GM06990 (cell line): ENCODE data around the gene CCT7.

Experiments used
- DNase-seq: peaks from one replicate; pipeline ENCODE4 v3.0.0-alpha.2; 2011; ENCODE audit not compliant: insufficient read length; ENCODE audit errors: extremely low read depth
- H3K27me3 ChIP-seq: replicated peaks from 2 replicates; pipeline ENCODE4 v1.6.0; 2011; ENCODE audit warnings: low read length; ENCODE audit not compliant: control insufficient read depth, insufficient read depth
- H3K36me3 ChIP-seq: 2 replicates; pipeline ENCODE4 v1.5.1; 2011; ENCODE audit warnings: low read length; ENCODE audit not compliant: control insufficient read depth, insufficient read depth
- H3K4me3 ChIP-seq: replicated peaks from 2 replicates; pipeline ENCODE4 v1.5.1; 2011; ENCODE audit warnings: low read depth, mild to moderate bottlenecking, control low read depth, low read length
- TF ChIP-seq, protein P1 (sequence below): IDR thresholded peaks from 2 replicates; pipeline ENCODE4 v1.5.1; 2011; ENCODE audit warnings: low read length, control low read depth, mild to moderate bottlenecking, inconsistent platforms; ENCODE audit not compliant: insufficient read depth, poor library complexity, severe bottlenecking

The CCT7 gene

DNA sequence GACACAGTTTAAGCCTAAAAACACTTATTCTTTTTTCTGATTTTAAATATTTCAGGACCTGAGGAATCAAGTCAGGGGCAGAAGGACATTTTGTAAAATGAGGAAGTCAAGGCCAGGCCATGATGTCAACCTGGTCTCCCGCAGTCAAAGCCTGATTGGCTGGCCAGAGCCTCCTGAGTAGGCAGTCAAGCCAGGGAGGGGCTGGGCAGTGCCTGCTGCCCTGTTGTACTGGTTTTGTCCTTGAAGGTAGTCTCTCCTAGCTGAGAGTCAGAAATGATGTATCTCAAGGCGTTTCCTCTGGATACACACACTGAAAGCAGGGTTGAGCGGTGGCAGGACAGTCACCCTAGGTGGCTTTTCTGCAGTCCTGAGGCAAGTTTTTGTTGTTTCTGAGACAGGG is 19.8 kb downstream of the CCT7 start:
- DNase-seq: no peak
- TF ChIP-seq, protein P1, sequence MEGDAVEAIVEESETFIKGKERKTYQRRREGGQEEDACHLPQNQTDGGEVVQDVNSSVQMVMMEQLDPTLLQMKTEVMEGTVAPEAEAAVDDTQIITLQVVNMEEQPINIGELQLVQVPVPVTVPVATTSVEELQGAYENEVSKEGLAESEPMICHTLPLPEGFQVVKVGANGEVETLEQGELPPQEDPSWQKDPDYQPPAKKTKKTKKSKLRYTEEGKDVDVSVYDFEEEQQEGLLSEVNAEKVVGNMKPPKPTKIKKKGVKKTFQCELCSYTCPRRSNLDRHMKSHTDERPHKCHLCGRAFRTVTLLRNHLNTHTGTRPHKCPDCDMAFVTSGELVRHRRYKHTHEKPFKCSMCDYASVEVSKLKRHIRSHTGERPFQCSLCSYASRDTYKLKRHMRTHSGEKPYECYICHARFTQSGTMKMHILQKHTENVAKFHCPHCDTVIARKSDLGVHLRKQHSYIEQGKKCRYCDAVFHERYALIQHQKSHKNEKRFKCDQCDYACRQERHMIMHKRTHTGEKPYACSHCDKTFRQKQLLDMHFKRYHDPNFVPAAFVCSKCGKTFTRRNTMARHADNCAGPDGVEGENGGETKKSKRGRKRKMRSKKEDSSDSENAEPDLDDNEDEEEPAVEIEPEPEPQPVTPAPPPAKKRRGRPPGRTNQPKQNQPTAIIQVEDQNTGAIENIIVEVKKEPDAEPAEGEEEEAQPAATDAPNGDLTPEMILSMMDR: no peak
- H3K36me3 ChIP-seq: peaks cover 43% of the 10 kb centered on the region

DNA sequence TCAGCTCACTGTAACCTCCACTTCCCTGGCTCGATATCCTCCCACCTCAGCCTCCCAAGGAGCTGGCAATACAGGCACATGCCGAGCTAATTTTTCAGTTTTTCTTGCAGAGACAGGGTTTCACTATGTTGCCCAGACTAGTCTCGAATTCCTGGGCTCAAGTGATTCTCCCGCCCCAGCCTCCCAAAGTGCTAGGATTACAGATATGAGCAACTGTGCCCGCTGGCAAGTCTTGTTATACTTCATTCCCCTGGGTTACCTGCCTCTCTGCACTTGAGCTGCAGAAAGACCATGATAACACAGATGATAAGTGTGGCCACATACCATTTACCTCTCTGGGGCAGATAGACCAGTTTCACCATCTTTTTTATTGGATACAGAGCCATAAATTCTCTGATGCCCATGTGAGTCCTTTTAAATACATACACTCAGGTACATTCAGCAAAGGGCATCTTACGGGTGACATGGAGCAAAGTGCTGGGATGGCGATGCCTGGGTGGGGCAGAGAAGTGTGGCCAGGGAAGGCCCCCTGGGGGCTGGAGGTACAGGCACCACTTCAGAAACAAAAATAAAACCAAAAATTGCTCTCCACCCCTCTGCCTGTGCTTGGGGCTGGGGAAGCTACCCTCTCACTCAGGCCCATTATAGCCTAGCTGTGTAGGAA is 20.4 kb downstream of the CCT7 start:
- H3K27me3 ChIP-seq: no peaks in the 10 kb centered on the region
- peaks cover 44% of the 10 kb centered on the region for H3K36me3 ChIP-seq
- TF ChIP-seq, protein P1: no peak
- DNase-seq: no peak
- no peak overlapping the region for H3K4me3 ChIP-seq

More for the DNA sequence above, 19.8 kb downstream of the CCT7 start:
- no peaks in the 10 kb centered on the region for H3K27me3 ChIP-seq
- no peak overlapping the region for H3K4me3 ChIP-seq

DNA sequence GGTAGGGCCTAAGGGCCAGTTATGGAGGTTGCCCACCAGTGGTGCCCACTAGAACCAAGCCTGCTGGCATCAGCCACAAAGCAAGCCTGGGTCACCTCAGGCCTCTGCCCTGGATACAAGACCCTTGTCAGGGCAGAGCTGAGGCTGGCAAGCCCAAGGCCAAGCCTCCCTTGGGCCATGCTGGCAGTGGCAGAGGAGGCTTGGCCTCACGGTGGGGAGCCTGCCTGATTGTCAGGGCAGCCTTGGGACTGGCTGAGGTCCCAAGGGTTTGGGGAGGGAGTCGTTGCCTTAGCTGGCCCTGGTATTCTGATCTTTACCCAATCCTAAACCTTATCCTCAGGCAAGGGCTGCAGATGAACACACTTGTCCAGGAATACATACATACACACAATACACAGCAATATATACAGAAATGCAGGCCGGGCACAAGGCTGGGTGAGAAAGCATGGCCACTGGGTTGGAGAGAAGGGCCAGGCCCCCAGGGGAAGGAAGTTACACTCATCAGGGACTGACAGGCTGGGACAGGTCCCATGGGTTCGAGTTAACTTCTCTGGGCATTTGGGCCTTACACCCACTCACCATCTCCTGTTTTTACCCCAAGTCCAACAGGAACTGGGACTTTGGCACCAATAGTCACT is 21.0 kb downstream of the CCT7 start:
- H3K27me3 ChIP-seq: no peaks in the 10 kb centered on the region
- TF ChIP-seq, protein P1: no peak
- H3K36me3 ChIP-seq: peaks cover 44% of the 10 kb centered on the region
- DNase-seq: no peak
- H3K4me3 ChIP-seq: no peak overlapping the region

DNA sequence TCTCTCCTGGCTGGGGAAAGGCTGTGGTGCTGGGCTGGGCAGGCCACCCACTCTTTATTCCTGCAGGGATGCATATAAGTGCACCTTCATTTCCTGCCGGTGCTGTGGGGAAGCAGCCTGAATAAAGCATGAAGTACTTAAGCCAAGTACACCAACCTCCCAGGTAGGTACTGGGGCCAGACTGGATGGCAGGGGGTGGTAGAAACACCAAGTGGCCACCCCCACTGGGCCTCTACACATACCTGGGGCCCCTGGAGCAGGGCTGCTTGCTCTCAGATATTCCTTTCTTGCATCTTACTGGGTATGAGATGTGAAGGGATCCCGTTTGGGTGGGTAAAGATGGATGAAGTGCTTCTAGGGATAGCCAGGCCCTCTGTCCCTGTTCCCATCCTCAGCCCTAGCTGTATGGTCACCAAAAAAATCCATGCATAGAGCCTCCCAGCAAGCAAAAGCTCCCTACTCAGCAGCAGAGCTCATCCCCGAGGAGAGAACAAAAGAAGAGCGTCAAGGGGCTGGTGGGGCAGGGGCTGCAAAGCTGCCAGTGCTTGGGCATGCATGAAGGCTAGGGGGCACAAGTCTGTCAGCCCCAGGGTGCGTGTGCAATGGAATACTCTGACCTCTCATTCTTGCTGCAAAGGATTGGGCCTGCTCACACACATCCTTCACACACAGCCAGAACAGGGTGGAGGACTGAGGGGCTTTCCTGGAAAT is 22.0 kb downstream of the CCT7 start:
- H3K27me3 ChIP-seq: no peaks in the 10 kb centered on the region
- no peak overlapping the region for H3K4me3 ChIP-seq
- H3K36me3 ChIP-seq: peaks cover 35% of the 10 kb centered on the region
- TF ChIP-seq, protein P1: no peak
- DNase-seq: no peak

DNA sequence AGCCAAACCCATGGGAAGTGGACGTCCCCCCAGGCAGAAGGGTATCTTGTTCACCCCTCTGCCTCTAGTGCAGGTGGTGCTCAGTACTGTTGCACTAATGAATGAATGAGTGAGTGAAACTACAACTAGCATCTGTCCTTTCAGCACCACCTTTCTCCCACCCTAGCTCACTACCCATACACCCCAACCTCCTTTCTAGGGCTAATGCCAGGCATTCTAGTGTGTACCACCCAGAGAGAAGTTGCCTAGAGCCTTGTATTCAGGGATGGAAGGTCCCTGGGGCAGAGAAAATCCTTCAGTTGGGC is 22.5 kb downstream of the CCT7 start:
- Histone ChIP-seq H3K36me3 (peaks cover 32% of the 10 kb centered on the region), H3K27me3 (no peaks in the 10 kb centered on the region), H3K4me3 (no peak overlapping the region)
- no peak for DNase-seq
- TF ChIP-seq, protein P1: no peak
